K562 (cell line): ENCODE data around the gene HTR4. TPM values are rescaled to one million over a fixed set of nuclear protein-coding genes. Genes with fewer than 3 reads are reported as not detected.

Experiments
- FOXK2 ChIP-seq, 2 experiments: fragments of 450-650 bp; IDR thresholded peaks in 1 of 2; conservative IDR thresholded peaks in 1 of 2; 2 replicates each; pipeline ENCODE4 v1.6.1; 2016; ENCODE audit warnings: low read depth in 2 of 2, mild to moderate bottlenecking in 1 of 2
- L3MBTL2 ChIP-seq: fragments of 450-650 bp; IDR thresholded peaks from 2 replicates; pipeline ENCODE4 v1.6.1; 2016; ENCODE audit warnings: mild to moderate bottlenecking, moderate library complexity
- NFXL1 ChIP-seq: fragments of 450-650 bp; formaldehyde crosslinking; IDR thresholded peaks from 2 replicates; pipeline ENCODE4 v1.4.0; 2021; ENCODE audit warnings: mild to moderate bottlenecking
- NFYB ChIP-seq: IDR thresholded peaks from 2 replicates; pipeline ENCODE4 v1.6.1; 2011; ENCODE audit warnings: mild to moderate bottlenecking, moderate library complexity; ENCODE audit not compliant: insufficient read length; ENCODE audit errors: extremely low read depth
- TEAD1 ChIP-seq, 2 experiments: fragments of 450-650 bp in 1 of 2; sonication (generic) in 1 of 2; formaldehyde crosslinking; IDR thresholded peaks; 2 replicates each; pipeline versions ENCODE4 v1.4.0 to v1.8.0; 2020 to 2022; ENCODE audit warnings: mild to moderate bottlenecking in 2 of 2, missing genetic modification reagents in 1 of 2
- ZKSCAN3 ChIP-seq: fragments of 250-450 bp; sonication (Bioruptor Pico); IDR thresholded peaks from 2 replicates; pipeline ENCODE4 v1.4.0; 2020
- ZNF316 ChIP-seq: fragments of 450-650 bp; IDR thresholded peaks from 2 replicates; pipeline ENCODE4 v1.6.1; 2016
- polyA plus RNA-seq, 8 experiments: library from polyadenylated mRNA; depleted of rRNA in 4 of 8; stranded (reverse) in 5 of 8; unstranded in 3 of 8; fragments of >200 nt; fragmentation: Nextera tagmentation in 2 of 8; fragmentation: Illumina TruSeq in 1 of 8; extraction: Ambion mirVana in 2 of 8; extraction: Trizol in 1 of 8; gene quantifications; 2 replicates each; pipeline versions ENCODE4 v1.2.1 to v1.2.3, GENCODE V29; 2011 to 2014; ENCODE audit warnings: inconsistent platforms in 1 of 8, missing spikeins in 1 of 8
- total RNA-seq, 7 experiments: library from RNA; depleted of rRNA in 6 of 7; stranded (reverse); fragments of >200 nt in 6 of 7; fragmentation: Illumina TruSeq in 2 of 7; extraction: Trizol in 2 of 7; gene quantifications; 2 replicates each; pipeline versions ENCODE4 v1.2.1 to v1.2.3, GENCODE V29; 2011 to 2021; ENCODE audit warnings: low replicate concordance in 1 of 7
- TF ChIP-seq, protein P1 (sequence below): fragments of 200-600 bp; sonication (generic); IDR thresholded peaks from one replicate; pipeline ENCODE4 v1.6.1; 2012; ENCODE audit warnings: mild to moderate bottlenecking, low read depth, low read length, inconsistent platforms

The HTR4 gene
- total and polyA plus RNA-seq, 9 of the 15 experiments (the other 6 are each of a cell fraction or from before 2014, with no cell fraction given): 0.13 TPM; not detected in 8

DNA sequence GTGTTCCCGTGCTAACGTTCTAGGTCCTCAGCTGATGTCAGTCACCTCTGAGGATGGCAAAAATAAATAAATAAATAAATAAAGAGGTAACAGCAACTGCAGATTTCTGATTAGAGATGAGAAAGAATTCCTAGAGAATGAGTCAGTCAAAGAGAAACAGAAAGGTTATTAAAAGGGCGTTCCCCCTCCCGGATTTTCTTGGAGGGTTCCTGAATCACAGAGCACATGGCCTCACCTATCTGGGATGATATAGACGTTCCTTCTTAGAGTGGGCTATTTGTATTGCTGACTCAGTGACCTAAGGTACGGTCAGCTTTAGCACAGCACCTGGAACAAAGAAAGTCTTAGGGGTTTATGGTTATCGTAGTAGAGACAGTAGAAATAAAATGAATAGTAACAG is 30.6 kb downstream of the HTR4 start (continued):
- TF ChIP-seq, protein P1, sequence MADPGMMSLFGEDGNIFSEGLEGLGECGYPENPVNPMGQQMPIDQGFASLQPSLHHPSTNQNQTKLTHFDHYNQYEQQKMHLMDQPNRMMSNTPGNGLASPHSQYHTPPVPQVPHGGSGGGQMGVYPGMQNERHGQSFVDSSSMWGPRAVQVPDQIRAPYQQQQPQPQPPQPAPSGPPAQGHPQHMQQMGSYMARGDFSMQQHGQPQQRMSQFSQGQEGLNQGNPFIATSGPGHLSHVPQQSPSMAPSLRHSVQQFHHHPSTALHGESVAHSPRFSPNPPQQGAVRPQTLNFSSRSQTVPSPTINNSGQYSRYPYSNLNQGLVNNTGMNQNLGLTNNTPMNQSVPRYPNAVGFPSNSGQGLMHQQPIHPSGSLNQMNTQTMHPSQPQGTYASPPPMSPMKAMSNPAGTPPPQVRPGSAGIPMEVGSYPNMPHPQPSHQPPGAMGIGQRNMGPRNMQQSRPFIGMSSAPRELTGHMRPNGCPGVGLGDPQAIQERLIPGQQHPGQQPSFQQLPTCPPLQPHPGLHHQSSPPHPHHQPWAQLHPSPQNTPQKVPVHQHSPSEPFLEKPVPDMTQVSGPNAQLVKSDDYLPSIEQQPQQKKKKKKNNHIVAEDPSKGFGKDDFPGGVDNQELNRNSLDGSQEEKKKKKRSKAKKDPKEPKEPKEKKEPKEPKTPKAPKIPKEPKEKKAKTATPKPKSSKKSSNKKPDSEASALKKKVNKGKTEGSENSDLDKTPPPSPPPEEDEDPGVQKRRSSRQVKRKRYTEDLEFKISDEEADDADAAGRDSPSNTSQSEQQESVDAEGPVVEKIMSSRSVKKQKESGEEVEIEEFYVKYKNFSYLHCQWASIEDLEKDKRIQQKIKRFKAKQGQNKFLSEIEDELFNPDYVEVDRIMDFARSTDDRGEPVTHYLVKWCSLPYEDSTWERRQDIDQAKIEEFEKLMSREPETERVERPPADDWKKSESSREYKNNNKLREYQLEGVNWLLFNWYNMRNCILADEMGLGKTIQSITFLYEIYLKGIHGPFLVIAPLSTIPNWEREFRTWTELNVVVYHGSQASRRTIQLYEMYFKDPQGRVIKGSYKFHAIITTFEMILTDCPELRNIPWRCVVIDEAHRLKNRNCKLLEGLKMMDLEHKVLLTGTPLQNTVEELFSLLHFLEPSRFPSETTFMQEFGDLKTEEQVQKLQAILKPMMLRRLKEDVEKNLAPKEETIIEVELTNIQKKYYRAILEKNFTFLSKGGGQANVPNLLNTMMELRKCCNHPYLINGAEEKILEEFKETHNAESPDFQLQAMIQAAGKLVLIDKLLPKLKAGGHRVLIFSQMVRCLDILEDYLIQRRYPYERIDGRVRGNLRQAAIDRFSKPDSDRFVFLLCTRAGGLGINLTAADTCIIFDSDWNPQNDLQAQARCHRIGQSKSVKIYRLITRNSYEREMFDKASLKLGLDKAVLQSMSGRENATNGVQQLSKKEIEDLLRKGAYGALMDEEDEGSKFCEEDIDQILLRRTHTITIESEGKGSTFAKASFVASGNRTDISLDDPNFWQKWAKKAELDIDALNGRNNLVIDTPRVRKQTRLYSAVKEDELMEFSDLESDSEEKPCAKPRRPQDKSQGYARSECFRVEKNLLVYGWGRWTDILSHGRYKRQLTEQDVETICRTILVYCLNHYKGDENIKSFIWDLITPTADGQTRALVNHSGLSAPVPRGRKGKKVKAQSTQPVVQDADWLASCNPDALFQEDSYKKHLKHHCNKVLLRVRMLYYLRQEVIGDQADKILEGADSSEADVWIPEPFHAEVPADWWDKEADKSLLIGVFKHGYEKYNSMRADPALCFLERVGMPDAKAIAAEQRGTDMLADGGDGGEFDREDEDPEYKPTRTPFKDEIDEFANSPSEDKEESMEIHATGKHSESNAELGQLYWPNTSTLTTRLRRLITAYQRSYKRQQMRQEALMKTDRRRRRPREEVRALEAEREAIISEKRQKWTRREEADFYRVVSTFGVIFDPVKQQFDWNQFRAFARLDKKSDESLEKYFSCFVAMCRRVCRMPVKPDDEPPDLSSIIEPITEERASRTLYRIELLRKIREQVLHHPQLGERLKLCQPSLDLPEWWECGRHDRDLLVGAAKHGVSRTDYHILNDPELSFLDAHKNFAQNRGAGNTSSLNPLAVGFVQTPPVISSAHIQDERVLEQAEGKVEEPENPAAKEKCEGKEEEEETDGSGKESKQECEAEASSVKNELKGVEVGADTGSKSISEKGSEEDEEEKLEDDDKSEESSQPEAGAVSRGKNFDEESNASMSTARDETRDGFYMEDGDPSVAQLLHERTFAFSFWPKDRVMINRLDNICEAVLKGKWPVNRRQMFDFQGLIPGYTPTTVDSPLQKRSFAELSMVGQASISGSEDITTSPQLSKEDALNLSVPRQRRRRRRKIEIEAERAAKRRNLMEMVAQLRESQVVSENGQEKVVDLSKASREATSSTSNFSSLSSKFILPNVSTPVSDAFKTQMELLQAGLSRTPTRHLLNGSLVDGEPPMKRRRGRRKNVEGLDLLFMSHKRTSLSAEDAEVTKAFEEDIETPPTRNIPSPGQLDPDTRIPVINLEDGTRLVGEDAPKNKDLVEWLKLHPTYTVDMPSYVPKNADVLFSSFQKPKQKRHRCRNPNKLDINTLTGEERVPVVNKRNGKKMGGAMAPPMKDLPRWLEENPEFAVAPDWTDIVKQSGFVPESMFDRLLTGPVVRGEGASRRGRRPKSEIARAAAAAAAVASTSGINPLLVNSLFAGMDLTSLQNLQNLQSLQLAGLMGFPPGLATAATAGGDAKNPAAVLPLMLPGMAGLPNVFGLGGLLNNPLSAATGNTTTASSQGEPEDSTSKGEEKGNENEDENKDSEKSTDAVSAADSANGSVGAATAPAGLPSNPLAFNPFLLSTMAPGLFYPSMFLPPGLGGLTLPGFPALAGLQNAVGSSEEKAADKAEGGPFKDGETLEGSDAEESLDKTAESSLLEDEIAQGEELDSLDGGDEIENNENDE: no peak
- TF ChIP-seq NFYB (no peak), NFXL1 (CRISPR knock-in tag) (no peak), FOXK2 (conservative IDR thresholded peaks at IDR 0.05 in 1 of 2, IDR thresholded peaks at IDR 0.05 in 1 of 2; ENCODE audit: low read depth in 2 of 2) (no peak), ZKSCAN3 (CRISPR knock-in tag) (no peak), ZNF316 (peak; percentile 55; the same call in 1 of the 2 replicates), TEAD1 (CRISPR knock-in tag; IDR thresholded peaks at IDR 0.05) (no peak), L3MBTL2 (peak; percentile 38; the same call in 1 of the 2 replicates)
